ENCODE measurements around the gene MYO18A. TPM values are rescaled to one million over a fixed set of nuclear protein-coding genes. Genes with fewer than 3 reads are reported as not detected.

The MYO18A gene
- polyA plus RNA-seq, 1 donor (not counting 4 experiments of a cell fraction or from before 2014, with no cell fraction given), result 20.0 TPM

- no peak overlapping the region for H3K4me2 ChIP-seq (ENCODE audit: control insufficient read depth, extremely low read depth, insufficient read depth, low read depth, low read length)
- H3K36me3 ChIP-seq (ENCODE audit: control insufficient read depth in 2 of 2, extremely low read depth in 1 of 2, insufficient read depth in 2 of 2, low read length in 2 of 2), result peaks cover 53 to 54% of the 10 kb centered on the region in 2 experiments
Measured at GRCh38 chr17:29099527-29099926, 80.7 kb downstream of the MYO18A start.

DNA sequence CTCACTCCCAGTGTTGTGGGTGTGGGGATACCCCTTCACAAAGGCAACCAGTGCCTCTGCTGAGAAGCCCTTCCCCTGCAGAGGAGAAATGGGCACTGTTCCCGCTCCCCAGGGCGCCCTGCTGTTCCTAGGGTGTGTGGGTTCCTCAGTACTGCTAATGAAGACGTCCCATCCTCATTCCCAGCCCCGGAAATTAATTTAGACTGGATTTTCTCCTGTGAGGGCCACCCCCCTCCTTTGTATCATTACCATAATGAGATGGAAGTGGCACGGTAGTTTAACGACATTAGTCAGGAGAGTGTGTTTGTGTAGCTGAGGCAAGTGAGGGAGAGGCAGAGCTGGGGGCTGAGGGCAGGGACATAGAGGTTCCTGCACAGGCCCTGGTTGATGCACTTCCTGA, 84.1 kb downstream of the MYO18A start:
- FAIRE-seq (no peak), DNase-seq (ENCODE audit: low read depth, low spot score) (no peak)
- Histone ChIP-seq H3K79me2 (ENCODE audit: control insufficient read depth, insufficient read depth, low read length) (no peaks in the 10 kb centered on the region), H4K20me1 (ENCODE audit: control insufficient read depth, extremely low read depth, insufficient read depth, low read length) (no peaks in the 10 kb centered on the region), H2AFZ (ENCODE audit: control insufficient read depth, low read length) (no peak overlapping the region), H3K9me1 (ENCODE audit: control insufficient read depth, extremely low read depth, insufficient read depth, low read length) (no peaks in the 10 kb centered on the region), H3K4me1 (ENCODE audit: control insufficient read depth, extremely low read depth, insufficient read depth, low read length) (peaks cover 10% of the 10 kb centered on the region), H3K4me3 (ENCODE audit: control insufficient read depth in 2 of 3, extremely low read depth in 1 of 3, insufficient read depth in 2 of 3, low read depth in 1 of 3, low read length in 3 of 3) (no peak overlapping the region), H3K27ac (ENCODE audit: control insufficient read depth, insufficient read depth, low read length) (no peak overlapping the region), H3K9ac (ENCODE audit: control insufficient read depth, extremely low read depth, insufficient read depth, low read length) (no peak overlapping the region), H3K36me3 (ENCODE audit: control insufficient read depth in 2 of 2, extremely low read depth in 1 of 2, insufficient read depth in 2 of 2, low read length in 2 of 2) (peaks cover 54 to 71% of the 10 kb centered on the region in 2 experiments), H3K9me3 (ENCODE audit: control insufficient read depth, low read depth, low read length) (no peaks in the 10 kb centered on the region), H3K4me2 (ENCODE audit: control insufficient read depth, extremely low read depth, insufficient read depth, low read depth, low read length) (no peak overlapping the region), H3K27me3 (ENCODE audit: control insufficient read depth, extremely low read depth, insufficient read depth, low read length) (no peaks in the 10 kb centered on the region)
- dilution Hi-C loops (cut with MboI; ENCODE audit: extremely low pct_ligation_motif_present, low sequenced_read_pairs), result no loop called here
- no peak for TF ChIP-seq EZH2 (IDR thresholded peaks at IDR 0.05; ENCODE audit: low read length)
- TF ChIP-seq, protein P1, sequence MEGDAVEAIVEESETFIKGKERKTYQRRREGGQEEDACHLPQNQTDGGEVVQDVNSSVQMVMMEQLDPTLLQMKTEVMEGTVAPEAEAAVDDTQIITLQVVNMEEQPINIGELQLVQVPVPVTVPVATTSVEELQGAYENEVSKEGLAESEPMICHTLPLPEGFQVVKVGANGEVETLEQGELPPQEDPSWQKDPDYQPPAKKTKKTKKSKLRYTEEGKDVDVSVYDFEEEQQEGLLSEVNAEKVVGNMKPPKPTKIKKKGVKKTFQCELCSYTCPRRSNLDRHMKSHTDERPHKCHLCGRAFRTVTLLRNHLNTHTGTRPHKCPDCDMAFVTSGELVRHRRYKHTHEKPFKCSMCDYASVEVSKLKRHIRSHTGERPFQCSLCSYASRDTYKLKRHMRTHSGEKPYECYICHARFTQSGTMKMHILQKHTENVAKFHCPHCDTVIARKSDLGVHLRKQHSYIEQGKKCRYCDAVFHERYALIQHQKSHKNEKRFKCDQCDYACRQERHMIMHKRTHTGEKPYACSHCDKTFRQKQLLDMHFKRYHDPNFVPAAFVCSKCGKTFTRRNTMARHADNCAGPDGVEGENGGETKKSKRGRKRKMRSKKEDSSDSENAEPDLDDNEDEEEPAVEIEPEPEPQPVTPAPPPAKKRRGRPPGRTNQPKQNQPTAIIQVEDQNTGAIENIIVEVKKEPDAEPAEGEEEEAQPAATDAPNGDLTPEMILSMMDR (optimal IDR thresholded peaks at IDR 0.05 in 1 of 3, IDR thresholded peaks at IDR 0.05 in 1 of 3, conservative IDR thresholded peaks at IDR 0.05 in 1 of 3; ENCODE audit: extremely low read depth in 1 of 3, insufficient read depth in 2 of 3, low read length in 3 of 3), result no peak

More at GRCh38 chr17:29099527-29099926, 80.7 kb downstream of the MYO18A start:
- H3K27ac ChIP-seq (ENCODE audit: control insufficient read depth, insufficient read depth, low read length), result no peak overlapping the region
- no peaks in the 10 kb centered on the region for H3K9me1 ChIP-seq (ENCODE audit: control insufficient read depth, extremely low read depth, insufficient read depth, low read length)
- FAIRE-seq (no peak), DNase-seq (ENCODE audit: low read depth, low spot score) (no peak)
- no peak overlapping the region for H3K4me3 ChIP-seq (ENCODE audit: control insufficient read depth in 2 of 3, extremely low read depth in 1 of 3, insufficient read depth in 2 of 3, low read depth in 1 of 3, low read length in 3 of 3)
- no peak for TF ChIP-seq EZH2 (IDR thresholded peaks at IDR 0.05; ENCODE audit: low read length)
- TF ChIP-seq, protein P1 (optimal IDR thresholded peaks at IDR 0.05 in 1 of 3, IDR thresholded peaks at IDR 0.05 in 1 of 3, conservative IDR thresholded peaks at IDR 0.05 in 1 of 3; ENCODE audit: extremely low read depth in 1 of 3, insufficient read depth in 2 of 3, low read length in 3 of 3), result no peak
- H3K9me3 ChIP-seq (ENCODE audit: control insufficient read depth, low read depth, low read length), result no peaks in the 10 kb centered on the region
- H4K20me1 ChIP-seq (ENCODE audit: control insufficient read depth, extremely low read depth, insufficient read depth, low read length), result no peaks in the 10 kb centered on the region
- no peaks in the 10 kb centered on the region for H3K79me2 ChIP-seq (ENCODE audit: control insufficient read depth, insufficient read depth, low read length)
- H3K27me3 ChIP-seq (ENCODE audit: control insufficient read depth, extremely low read depth, insufficient read depth, low read length), result no peaks in the 10 kb centered on the region
- no peak overlapping the region for H2AFZ ChIP-seq (ENCODE audit: control insufficient read depth, low read length)
- H3K9ac ChIP-seq (ENCODE audit: control insufficient read depth, extremely low read depth, insufficient read depth, low read length), result no peak overlapping the region
- H3K4me1 ChIP-seq (ENCODE audit: control insufficient read depth, extremely low read depth, insufficient read depth, low read length), result peaks cover 14% of the 10 kb centered on the region
- dilution Hi-C loops (cut with MboI; ENCODE audit: extremely low pct_ligation_motif_present, low sequenced_read_pairs), result no loop called here

Data from keratinocyte (primary cell).